Glutamatergic neuron (in vitro differentiated cells): ENCODE data around the gene TMEM31. TPM values are rescaled to one million over a fixed set of nuclear protein-coding genes. Genes with fewer than 3 reads are reported as not detected.
A peak's percentile ranks its signal among the peaks of the same experiment; 100 is the strongest.

Experiments used
- DNase-seq: peaks from one replicate; pipeline ENCODE4 v3.0.0; 2022
- H3K27ac Mint-ChIP-seq: one replicate; pipeline ENCODE4 v1.8.0; 2020; ENCODE audit warnings: mild to moderate bottlenecking, mixed read lengths, inconsistent platforms; ENCODE audit not compliant: unreplicated experiment
- H3K27me3 Mint-ChIP-seq: one replicate; pipeline ENCODE4 v1.8.0; 2020; ENCODE audit warnings: mild to moderate bottlenecking, moderate library complexity, mixed read lengths, inconsistent platforms; ENCODE audit not compliant: unreplicated experiment
- H3K36me3 Mint-ChIP-seq: one replicate; pipeline ENCODE4 v1.8.0; 2020; ENCODE audit warnings: mild to moderate bottlenecking, mixed read lengths, inconsistent platforms; ENCODE audit not compliant: unreplicated experiment
- H3K4me1 Mint-ChIP-seq: one replicate; pipeline ENCODE4 v1.8.0; 2020; ENCODE audit warnings: mild to moderate bottlenecking, low read depth, mixed read lengths, inconsistent platforms; ENCODE audit not compliant: unreplicated experiment
- H3K4me3 Mint-ChIP-seq: one replicate; pipeline ENCODE4 v1.8.0; 2020; ENCODE audit warnings: mild to moderate bottlenecking, mixed read lengths, inconsistent platforms; ENCODE audit not compliant: unreplicated experiment
- H3K9me3 Mint-ChIP-seq: one replicate; pipeline ENCODE4 v1.8.0; 2020; ENCODE audit warnings: mild to moderate bottlenecking, moderate library complexity, mixed read lengths, inconsistent platforms; ENCODE audit not compliant: unreplicated experiment
- CTCF ChIP-seq: fragments of 200-600 bp; sonication (generic); IDR thresholded peaks from one replicate; pipeline ENCODE4 v1.5.0; 2021; ENCODE audit not compliant: partially characterized antibody, unreplicated experiment
- total RNA-seq: library from RNA; stranded (reverse); fragmentation: NEBNext Ultra II Directional; extraction: Animal tissue kit (Norgen Biotek cat#: 25700); gene quantifications from one replicate; pipeline ENCODE4 v1.2.1, GENCODE V29; 2021; ENCODE audit not compliant: unreplicated experiment

TMEM31 gene
- total RNA-seq, 1 donor from 2014 or later = not detected

GRCh38 chrX:103686199-103687072, 24.3 kb upstream of the TMEM31 start, which contains the start of gene MORF4L2:
Gene MORF4L2, minus strand, starts transcription at chrX:103686699. Its CDS starts 9,672 bp downstream, at chrX:103677027.
- Mint-ChIP-seq H3K9me3 (no peaks in the 10 kb centered on the region), H3K27ac (peak within 1 kb of the TSS; percentile 97)

GRCh38 chrX:103687073-103687695, 23.5 kb upstream of the TMEM31 start:
- Mint-ChIP-seq H3K9me3 (no peaks in the 10 kb centered on the region), H3K4me1 (no peaks in the 10 kb centered on the region), H3K36me3 (no peaks in the 10 kb centered on the region), H3K27ac (no peak overlapping the region), H3K27me3 (no peaks in the 10 kb centered on the region), H3K4me3 (no peak overlapping the region)
- peak; percentile 77 for DNase-seq
- peak; percentile 21 for TF ChIP-seq CTCF

More at GRCh38 chrX:103686199-103687072, 24.3 kb upstream of the TMEM31 start, which contains the start of gene MORF4L2:
- Mint-ChIP-seq H3K27me3 (no peaks in the 10 kb centered on the region), H3K4me3 (peak within 1 kb of the TSS; percentile 90), H3K4me1 (no peaks in the 10 kb centered on the region), H3K36me3 (no peaks in the 10 kb centered on the region)
- no peak for TF ChIP-seq CTCF
- DNase-seq = peak; percentile 77

DNA sequence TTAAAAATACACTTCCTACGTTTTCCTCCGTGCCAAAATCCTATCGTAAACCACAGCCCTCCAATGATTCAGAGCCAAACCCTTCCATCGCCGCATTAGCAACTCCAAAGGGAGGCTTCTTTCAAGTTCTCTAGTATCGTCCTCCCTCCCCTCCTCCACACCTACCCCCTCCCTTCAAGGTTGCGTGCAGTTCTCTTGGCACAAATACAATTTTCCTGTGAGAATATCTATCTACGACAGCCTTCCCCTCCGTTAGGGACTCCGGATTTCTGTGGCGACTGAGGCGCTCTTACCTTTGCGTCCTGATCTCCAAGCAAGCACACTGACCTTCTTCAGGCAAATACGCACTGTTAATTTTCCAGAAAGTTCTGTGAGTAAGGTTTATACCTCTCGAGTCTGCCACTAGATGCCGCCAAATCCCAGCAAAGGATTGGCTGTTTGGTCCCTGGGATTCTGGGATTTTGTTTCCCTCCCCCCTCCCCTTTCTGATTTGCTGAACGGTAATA, 23.0 kb upstream of the TMEM31 start:
- no peaks in the 10 kb centered on the region for H3K36me3 Mint-ChIP-seq
- H3K9me3 Mint-ChIP-seq = no peaks in the 10 kb centered on the region
- H3K27me3 Mint-ChIP-seq = peaks cover 1% of the 10 kb centered on the region
- DNase-seq = peak; percentile 70
- H3K27ac Mint-ChIP-seq = no peak overlapping the region
- no peak overlapping the region for H3K4me3 Mint-ChIP-seq
- TF ChIP-seq CTCF = peak; percentile 29
- H3K4me1 Mint-ChIP-seq = no peaks in the 10 kb centered on the region

DNA sequence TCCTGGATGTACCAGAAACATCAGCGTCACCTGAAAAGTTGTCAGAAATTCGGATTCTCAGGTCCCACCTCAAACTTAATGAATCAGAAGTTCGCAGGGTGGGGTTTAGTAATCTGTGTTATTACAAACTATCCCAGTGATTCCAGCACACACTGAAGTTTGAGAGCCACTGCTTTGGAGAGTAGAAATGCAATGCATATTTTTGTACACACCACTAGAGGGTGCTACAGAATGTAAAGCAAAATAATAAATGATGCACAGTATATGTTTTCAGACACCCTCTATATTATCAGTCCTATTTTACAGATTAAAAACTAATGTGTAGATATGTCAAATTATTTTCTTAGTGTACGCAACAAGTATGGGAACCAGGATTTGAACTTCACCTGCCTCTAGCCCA, 21.8 kb upstream of the TMEM31 start:
- no peaks in the 10 kb centered on the region for H3K4me1 Mint-ChIP-seq
- H3K27ac Mint-ChIP-seq = no peak overlapping the region
- peaks cover 1% of the 10 kb centered on the region for H3K27me3 Mint-ChIP-seq
- no peaks in the 10 kb centered on the region for H3K9me3 Mint-ChIP-seq
- no peak overlapping the region for H3K4me3 Mint-ChIP-seq
- TF ChIP-seq CTCF = peak; percentile 53
- DNase-seq = no peak
- no peaks in the 10 kb centered on the region for H3K36me3 Mint-ChIP-seq
